HepG2 (cell line): ENCODE data around the gene INHA. TPM values are rescaled to one million over a fixed set of nuclear protein-coding genes. Genes with fewer than 3 reads are reported as not detected.

ENCODE experiments used
- CCDC6 ChIP-seq: sonication (generic); formaldehyde crosslinking; IDR thresholded peaks from 2 replicates; pipeline ENCODE4 v1.8.1; 2022; ENCODE audit warnings: mild to moderate bottlenecking, missing genetic modification reagents, moderate library complexity
- EHMT2 ChIP-seq: fragments of 200-600 bp; sonication (generic); IDR thresholded peaks from 2 replicates; pipeline ENCODE4 v1.7.0; 2017; ENCODE audit warnings: antibody characterized with exemption, low read depth, low read length, borderline replicate concordance
- FOXM1 ChIP-seq: sonication (generic); formaldehyde crosslinking; IDR thresholded peaks from 2 replicates; pipeline ENCODE4 v1.5.0; 2020; ENCODE audit warnings: missing genetic modification reagents
- GATAD2A ChIP-seq: IDR thresholded peaks from 2 replicates; pipeline ENCODE4 v1.6.1; 2016
- GLI4 ChIP-seq: sonication (generic); formaldehyde crosslinking; IDR thresholded peaks from 2 replicates; pipeline ENCODE4 v1.5.1; 2020; ENCODE audit warnings: missing genetic modification reagents, mild to moderate bottlenecking, moderate library complexity, borderline replicate concordance
- HDAC1 ChIP-seq: sonication (generic); formaldehyde crosslinking; IDR thresholded peaks from 2 replicates; pipeline ENCODE4 v1.5.1; 2020; ENCODE audit warnings: mild to moderate bottlenecking, missing genetic modification reagents
- KDM2A ChIP-seq: sonication (generic); formaldehyde crosslinking; IDR thresholded peaks from 2 replicates; pipeline ENCODE4 v1.4.0; 2020; ENCODE audit warnings: low read depth, missing genetic modification reagents, borderline replicate concordance
- KLF13 ChIP-seq: sonication (generic); formaldehyde crosslinking; IDR thresholded peaks from 2 replicates; pipeline ENCODE4 v1.4.0; 2020; ENCODE audit warnings: mild to moderate bottlenecking, missing genetic modification reagents
- MAZ ChIP-seq, 2 experiments: sonication (generic) in 1 of 2; formaldehyde crosslinking in 1 of 2; IDR thresholded peaks; 2 replicates each; pipeline versions ENCODE4 v1.5.0 to v1.6.1; 2012 to 2020; ENCODE audit warnings: low read depth in 2 of 2, mild to moderate bottlenecking in 2 of 2, borderline replicate concordance in 1 of 2, improper control_type of control experiment in 1 of 2, low read length in 1 of 2, missing genetic modification reagents in 1 of 2, moderate library complexity in 1 of 2
- MIER3 ChIP-seq: IDR thresholded peaks from 2 replicates; pipeline ENCODE4 v1.6.1; 2016; ENCODE audit warnings: missing compliant biosample characterization, borderline replicate concordance
- NFIC ChIP-seq: IDR thresholded peaks from 2 replicates; pipeline ENCODE4 v1.6.1; 2012; ENCODE audit warnings: mild to moderate bottlenecking, low read length, inconsistent platforms
- PITX1 ChIP-seq: sonication (generic); formaldehyde crosslinking; IDR thresholded peaks from 2 replicates; pipeline ENCODE4 v1.5.1; 2020; ENCODE audit warnings: mild to moderate bottlenecking, missing genetic modification reagents
- RARA ChIP-seq: IDR thresholded peaks from 2 replicates; pipeline ENCODE4 v1.6.1; 2016; ENCODE audit warnings: missing genetic modification reagents, missing compliant biosample characterization
- SMC3 ChIP-seq: IDR thresholded peaks from 2 replicates; pipeline ENCODE4 v1.6.1; 2011; ENCODE audit warnings: low read length, improper control_type of control experiment
- SRF ChIP-seq: IDR thresholded peaks from 2 replicates; pipeline ENCODE4 v1.6.1; 2011; ENCODE audit warnings: mild to moderate bottlenecking, low read depth, low read length, moderate library complexity
- TCF12 ChIP-seq, 2 experiments: fragments of 450-650 bp in 1 of 2; sonication (generic) in 1 of 2; formaldehyde crosslinking in 1 of 2; IDR thresholded peaks; 2 replicates each; pipeline versions ENCODE4 v1.6.1 to v1.8.0; 2017 to 2022; ENCODE audit warnings: antibody characterized with exemption in 1 of 2, mild to moderate bottlenecking in 1 of 2, missing genetic modification reagents in 1 of 2, moderate library complexity in 1 of 2
- YY1 ChIP-seq: IDR thresholded peaks from 2 replicates; pipeline ENCODE4 v1.6.1; 2011; ENCODE audit warnings: low read length, low read depth, moderate library complexity, mild to moderate bottlenecking; ENCODE audit not compliant: insufficient read depth, insufficient replicate concordance
- ZBTB21 ChIP-seq: sonication (generic); formaldehyde crosslinking; IDR thresholded peaks from 2 replicates; pipeline ENCODE4 v1.4.0; 2020; ENCODE audit warnings: missing genetic modification reagents
- ZFP37 ChIP-seq: sonication (generic); formaldehyde crosslinking; IDR thresholded peaks from 2 replicates; pipeline ENCODE4 v1.4.0; 2020; ENCODE audit warnings: missing genetic modification reagents, borderline replicate concordance
- ZFX ChIP-seq: sonication (generic); formaldehyde crosslinking; IDR thresholded peaks from 2 replicates; pipeline ENCODE4 v1.4.0; 2020; ENCODE audit warnings: mild to moderate bottlenecking, low read depth, missing genetic modification reagents, moderate library complexity
- ZMAT5 ChIP-seq: sonication (generic); formaldehyde crosslinking; IDR thresholded peaks from 2 replicates; pipeline ENCODE4 v1.5.0; 2020; ENCODE audit warnings: mild to moderate bottlenecking, low read depth, missing genetic modification reagents, borderline replicate concordance
- ZNF138 ChIP-seq: sonication (generic); formaldehyde crosslinking; IDR thresholded peaks from 2 replicates; pipeline ENCODE4 v1.5.0; 2020; ENCODE audit warnings: mild to moderate bottlenecking, low read depth, missing genetic modification reagents
- ZNF180 ChIP-seq: sonication (generic); formaldehyde crosslinking; IDR thresholded peaks from 2 replicates; pipeline ENCODE4 v1.4.0; 2020; ENCODE audit warnings: low read depth, missing genetic modification reagents, borderline replicate concordance
- ZNF256 ChIP-seq: sonication (generic); formaldehyde crosslinking; conservative IDR thresholded peaks from 2 replicates; pipeline ENCODE4 v1.4.0; 2020; ENCODE audit warnings: missing genetic modification reagents
- ZNF317 ChIP-seq: sonication (generic); formaldehyde crosslinking; IDR thresholded peaks from 2 replicates; pipeline ENCODE4 v1.5.0; 2020; ENCODE audit warnings: mild to moderate bottlenecking, missing genetic modification reagents
- ZNF570 ChIP-seq: sonication (generic); formaldehyde crosslinking; IDR thresholded peaks from 2 replicates; pipeline ENCODE4 v1.4.0; 2020; ENCODE audit warnings: mild to moderate bottlenecking, missing genetic modification reagents, borderline replicate concordance
- polyA plus RNA-seq, 8 experiments: library from polyadenylated mRNA; depleted of rRNA in 3 of 8; stranded (reverse) in 7 of 8; unstranded in 1 of 8; fragments of >200 nt; fragmentation: Illumina TruSeq in 4 of 8; extraction: Trizol in 4 of 8; gene quantifications; 2 replicates each; pipeline versions ENCODE4 v1.2.1 to v1.2.3, GENCODE V29; 2011 to 2016; ENCODE audit warnings: low read depth in 4 of 8, missing spikeins in 1 of 8, mixed read lengths in 1 of 8; ENCODE audit not compliant: insufficient read depth in 1 of 8
- total RNA-seq, 5 experiments: library from RNA; depleted of rRNA; stranded (reverse); fragments of >200 nt; fragmentation: Illumina TruSeq; extraction: Trizol; gene quantifications; 2 replicates each; pipeline ENCODE4 v1.2.3, GENCODE V29; 2016; ENCODE audit warnings: low read depth in 1 of 5
- TF ChIP-seq, protein P1 (sequence below): sonication (generic); formaldehyde crosslinking; IDR thresholded peaks from 2 replicates; pipeline ENCODE4 v1.5.1; 2020; ENCODE audit warnings: mild to moderate bottlenecking, missing genetic modification reagents, borderline replicate concordance

INHA gene
- total and polyA plus RNA-seq, 2 of the 13 experiments (the other 11 are each of a cell fraction or from before 2014, with no cell fraction given) = 4.1 to 15.2 TPM

DNA sequence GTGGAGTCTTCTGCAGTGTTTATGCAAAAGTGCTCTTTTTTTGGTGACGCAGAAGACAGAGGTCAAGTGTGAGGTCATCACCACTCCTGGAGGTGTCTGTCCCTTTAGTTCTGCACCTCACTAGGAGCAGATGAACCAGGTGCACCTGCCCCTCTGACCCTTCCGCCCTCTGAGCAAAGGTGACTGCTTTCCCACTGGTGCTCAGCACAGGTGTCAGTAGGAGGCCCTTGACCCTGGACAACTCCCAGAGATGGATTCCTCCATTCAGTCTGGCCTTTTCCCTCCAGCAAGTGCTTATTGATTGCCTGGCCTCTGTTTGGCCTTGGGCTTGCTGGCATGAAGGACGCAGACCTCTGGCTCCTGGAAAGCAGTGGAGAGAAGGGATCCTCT lies 46.6 kb downstream of the INHA start (continued):
- TF ChIP-seq ZNF570 (no peak), ZNF138 (CRISPR knock-in tag) (no peak), SRF (no peak), GATAD2A (CRISPR knock-in tag) (peak; percentile 71), ZNF180 (CRISPR knock-in tag) (no peak), ZFX (CRISPR knock-in tag) (peak; percentile 45), PITX1 (CRISPR knock-in tag) (0 out of 2 replicates have a peak, but pooled peaks have one; percentile 47), MIER3 (CRISPR knock-in tag) (peak; percentile 34; the same call in 1 of the 2 replicates), ZNF317 (CRISPR knock-in tag) (no peak), RARA (CRISPR knock-in tag) (peak; percentile 96), KLF13 (no peak), SMC3 (no peak), TCF12 (IDR thresholded peaks at IDR 0.05) (no peak), TCF12 (CRISPR knock-in tag; IDR thresholded peaks at IDR 0.05) (no peak), YY1 (peak; percentile 40), ZFP37 (no peak), MAZ (IDR thresholded peaks at IDR 0.05; ENCODE audit: borderline replicate concordance, low read depth, low read length) (no peak), MAZ (CRISPR knock-in tag; IDR thresholded peaks at IDR 0.05; ENCODE audit: low read depth) (no peak), NFIC (0 out of 2 replicates have a peak, but pooled peaks have one; percentile 32), HDAC1 (CRISPR knock-in tag) (no peak; the same call in none of the 2 replicates), ZBTB21 (CRISPR knock-in tag) (peak; percentile 69), ZMAT5 (CRISPR knock-in tag) (no peak), EHMT2 (no peak), FOXM1 (CRISPR knock-in tag) (no peak), ZNF256 (CRISPR knock-in tag) (no peak), GLI4 (no peak), KDM2A (no peak), CCDC6 (CRISPR knock-in tag) (no peak)
- TF ChIP-seq, protein P1, sequence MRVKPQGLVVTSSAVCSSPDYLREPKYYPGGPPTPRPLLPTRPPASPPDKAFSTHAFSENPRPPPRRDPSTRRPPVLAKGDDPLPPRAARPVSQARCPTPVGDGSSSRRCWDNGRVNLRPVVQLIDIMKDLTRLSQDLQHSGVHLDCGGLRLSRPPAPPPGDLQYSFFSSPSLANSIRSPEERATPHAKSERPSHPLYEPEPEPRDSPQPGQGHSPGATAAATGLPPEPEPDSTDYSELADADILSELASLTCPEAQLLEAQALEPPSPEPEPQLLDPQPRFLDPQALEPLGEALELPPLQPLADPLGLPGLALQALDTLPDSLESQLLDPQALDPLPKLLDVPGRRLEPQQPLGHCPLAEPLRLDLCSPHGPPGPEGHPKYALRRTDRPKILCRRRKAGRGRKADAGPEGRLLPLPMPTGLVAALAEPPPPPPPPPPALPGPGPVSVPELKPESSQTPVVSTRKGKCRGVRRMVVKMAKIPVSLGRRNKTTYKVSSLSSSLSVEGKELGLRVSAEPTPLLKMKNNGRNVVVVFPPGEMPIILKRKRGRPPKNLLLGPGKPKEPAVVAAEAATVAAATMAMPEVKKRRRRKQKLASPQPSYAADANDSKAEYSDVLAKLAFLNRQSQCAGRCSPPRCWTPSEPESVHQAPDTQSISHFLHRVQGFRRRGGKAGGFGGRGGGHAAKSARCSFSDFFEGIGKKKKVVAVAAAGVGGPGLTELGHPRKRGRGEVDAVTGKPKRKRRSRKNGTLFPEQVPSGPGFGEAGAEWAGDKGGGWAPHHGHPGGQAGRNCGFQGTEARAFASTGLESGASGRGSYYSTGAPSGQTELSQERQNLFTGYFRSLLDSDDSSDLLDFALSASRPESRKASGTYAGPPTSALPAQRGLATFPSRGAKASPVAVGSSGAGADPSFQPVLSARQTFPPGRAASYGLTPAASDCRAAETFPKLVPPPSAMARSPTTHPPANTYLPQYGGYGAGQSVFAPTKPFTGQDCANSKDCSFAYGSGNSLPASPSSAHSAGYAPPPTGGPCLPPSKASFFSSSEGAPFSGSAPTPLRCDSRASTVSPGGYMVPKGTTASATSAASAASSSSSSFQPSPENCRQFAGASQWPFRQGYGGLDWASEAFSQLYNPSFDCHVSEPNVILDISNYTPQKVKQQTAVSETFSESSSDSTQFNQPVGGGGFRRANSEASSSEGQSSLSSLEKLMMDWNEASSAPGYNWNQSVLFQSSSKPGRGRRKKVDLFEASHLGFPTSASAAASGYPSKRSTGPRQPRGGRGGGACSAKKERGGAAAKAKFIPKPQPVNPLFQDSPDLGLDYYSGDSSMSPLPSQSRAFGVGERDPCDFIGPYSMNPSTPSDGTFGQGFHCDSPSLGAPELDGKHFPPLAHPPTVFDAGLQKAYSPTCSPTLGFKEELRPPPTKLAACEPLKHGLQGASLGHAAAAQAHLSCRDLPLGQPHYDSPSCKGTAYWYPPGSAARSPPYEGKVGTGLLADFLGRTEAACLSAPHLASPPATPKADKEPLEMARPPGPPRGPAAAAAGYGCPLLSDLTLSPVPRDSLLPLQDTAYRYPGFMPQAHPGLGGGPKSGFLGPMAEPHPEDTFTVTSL = no peak
